Renal cortex interstitium (tissue), 11 donors: ENCODE data around the gene SCUBE2. TPM values are rescaled to one million over a fixed set of nuclear protein-coding genes. Genes with fewer than 3 reads are reported as not detected.
"Not testable (repeated sequence)": the region's sequence is repeated elsewhere in the genome, so short reads cannot be mapped to it uniquely, and the experiment has no call there.

Experiments
- DNase-seq, 11 donors: peaks; one replicate each; pipeline ENCODE4 v3.0.0-alpha.2; 2013; ENCODE audit warnings: low read depth in 9 of 11, low spot score in 4 of 11; ENCODE audit errors: extremely low read depth in 1 of 11
- polyA plus RNA-seq, 3 donors: library from polyadenylated mRNA; unstranded; fragments of 120-200 nt; gene quantifications; one replicate each; pipeline ENCODE4 v1.2.1, GENCODE V29; 2013; ENCODE audit not compliant: insufficient read length in 3 of 3

SCUBE2 gene
- polyA plus RNA-seq, 3 donors: 5.3 to 6.6 (median 6.3) TPM

DNA sequence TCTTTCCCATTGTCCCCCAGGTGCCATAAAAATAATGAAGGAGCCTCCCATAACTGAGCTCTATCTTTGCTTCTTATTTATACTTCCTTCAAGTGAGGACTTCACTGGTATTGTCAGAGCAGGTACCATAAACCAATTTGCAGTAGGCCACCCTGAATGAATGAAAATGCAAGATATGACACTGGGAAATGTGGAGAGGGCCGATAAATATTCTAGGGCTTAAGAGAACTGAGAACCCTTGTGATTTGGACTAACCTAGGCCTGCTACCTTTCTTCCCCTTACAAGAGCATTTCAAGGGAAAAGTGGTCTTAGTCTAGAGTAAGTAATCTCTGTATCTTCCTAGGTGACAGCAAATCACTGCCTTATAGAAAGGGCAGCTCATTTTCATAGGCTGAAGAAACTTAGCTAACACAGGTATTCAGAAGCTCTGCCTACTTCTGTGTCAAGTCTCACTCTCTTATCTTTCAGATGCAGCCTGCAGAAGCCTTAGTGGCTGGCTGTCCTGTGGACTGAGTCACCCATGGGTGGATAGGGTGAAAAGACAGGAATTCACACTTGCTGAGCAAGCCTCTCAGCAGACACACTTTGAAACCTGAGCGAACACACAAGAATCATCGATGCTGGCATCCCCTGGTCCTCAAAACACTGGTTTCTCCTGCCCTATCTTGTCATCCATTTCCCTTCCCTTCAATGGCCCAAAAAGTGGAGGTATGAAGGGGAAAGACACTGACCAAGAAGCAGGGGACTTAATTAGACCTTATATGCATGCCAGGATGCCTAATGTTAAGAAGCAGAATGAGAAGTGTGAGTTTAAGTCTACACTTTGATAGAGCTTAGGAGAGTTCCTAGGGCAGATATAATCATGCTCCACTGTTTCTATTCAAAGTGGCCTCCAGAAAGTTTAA, 102.8 kb downstream of the SCUBE2 start:
- DNase-seq: no peak

DNA sequence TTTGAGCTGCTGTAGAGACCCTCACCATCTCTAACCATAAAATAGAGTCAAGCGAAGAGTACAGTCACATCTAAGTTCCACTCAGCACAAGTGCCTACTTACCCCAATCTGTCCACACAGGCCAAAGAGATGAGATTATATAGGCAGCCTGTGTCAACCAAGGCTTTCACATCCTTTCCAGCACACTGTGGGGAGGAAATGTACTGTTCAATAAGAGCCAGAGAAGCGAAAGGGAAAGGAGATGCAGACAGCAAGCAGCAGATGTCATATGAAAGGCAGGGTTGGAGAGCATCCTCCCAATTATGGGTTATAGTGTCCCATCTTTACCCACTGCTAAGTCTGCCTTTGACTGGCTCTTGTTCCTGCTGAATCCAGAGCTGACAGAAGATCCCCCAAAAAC, 104.0 kb downstream of the SCUBE2 start:
- no peak for DNase-seq

DNA sequence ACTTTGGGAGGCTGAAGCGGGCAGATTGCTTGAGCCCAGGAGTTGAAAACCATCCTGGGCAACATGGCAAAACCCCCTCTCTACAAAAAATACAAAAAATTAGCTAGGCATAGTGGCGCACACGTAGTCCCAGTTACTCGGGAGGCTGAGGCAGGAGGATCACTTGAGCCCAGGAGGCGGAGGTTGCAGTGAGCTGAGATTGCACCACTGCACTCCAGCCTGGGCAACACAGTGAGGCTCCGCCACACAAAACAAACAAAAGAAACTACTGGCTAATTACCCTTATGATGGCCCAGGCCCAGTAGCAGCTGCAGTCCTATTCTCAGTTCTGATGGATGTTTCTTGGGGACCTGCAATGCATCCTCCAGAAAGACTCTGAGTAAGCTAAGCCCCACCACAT, 104.6 kb downstream of the SCUBE2 start:
- not testable (repeated sequence) for DNase-seq

DNA sequence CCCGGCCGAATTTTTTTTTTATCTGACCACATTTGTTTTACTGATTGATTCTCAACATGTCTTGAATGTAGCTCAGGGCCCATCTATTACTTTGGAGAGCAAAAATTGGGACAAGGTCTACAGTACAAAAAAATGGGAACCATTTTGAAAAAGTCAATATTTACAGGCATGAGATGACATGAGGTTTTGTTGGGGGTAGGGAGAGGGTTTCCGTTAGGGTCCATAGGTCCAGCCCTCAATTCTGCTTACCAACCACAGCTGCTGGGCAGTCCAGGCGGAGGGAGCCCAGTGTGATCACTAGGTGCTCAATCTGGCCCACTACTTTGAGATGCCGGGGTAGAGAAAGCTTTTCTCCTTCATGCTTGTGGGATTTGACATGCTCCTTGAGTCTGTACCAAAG, 105.9 kb downstream of the SCUBE2 start:
- no peak for DNase-seq

DNA sequence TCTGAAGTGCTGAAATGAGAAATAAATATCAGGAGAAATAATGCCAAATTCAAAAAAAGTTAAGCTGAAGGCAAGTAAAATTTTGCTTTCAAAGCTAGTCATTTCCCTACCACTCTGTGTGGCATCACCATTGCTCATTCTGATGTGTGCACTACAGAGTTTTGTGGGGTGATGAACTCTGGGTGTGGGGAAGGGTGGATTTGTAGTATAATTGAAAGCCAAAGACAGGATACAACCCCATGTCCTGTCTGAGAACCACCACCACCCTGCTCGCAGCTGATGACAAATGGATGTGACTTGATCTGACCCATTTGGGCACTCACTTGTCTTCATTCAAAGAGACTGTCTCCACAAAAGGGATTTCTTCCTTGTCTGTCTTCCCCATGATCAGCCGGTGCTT, 107.8 kb downstream of the SCUBE2 start:
- DNase-seq: no peak

DNA sequence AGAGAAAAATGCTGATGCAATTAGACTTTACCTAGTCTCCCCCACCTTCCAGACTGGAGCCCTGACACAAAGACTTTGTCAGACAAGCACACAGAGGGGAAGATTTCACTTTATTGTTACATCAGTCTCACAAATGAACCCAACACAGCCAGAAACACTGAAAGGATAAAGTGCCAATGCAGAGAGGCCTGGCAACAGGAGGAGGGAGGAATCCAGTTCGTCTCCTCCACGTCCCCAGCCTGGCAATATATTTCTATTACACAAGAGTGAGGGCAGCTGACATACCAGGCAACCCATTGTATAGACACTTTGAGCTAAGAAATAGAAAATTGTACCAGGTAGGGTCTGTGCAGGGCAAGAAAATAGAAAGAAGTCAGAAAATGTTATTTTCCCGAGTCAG, 110.9 kb downstream of the SCUBE2 start:
- no peak for DNase-seq

DNA sequence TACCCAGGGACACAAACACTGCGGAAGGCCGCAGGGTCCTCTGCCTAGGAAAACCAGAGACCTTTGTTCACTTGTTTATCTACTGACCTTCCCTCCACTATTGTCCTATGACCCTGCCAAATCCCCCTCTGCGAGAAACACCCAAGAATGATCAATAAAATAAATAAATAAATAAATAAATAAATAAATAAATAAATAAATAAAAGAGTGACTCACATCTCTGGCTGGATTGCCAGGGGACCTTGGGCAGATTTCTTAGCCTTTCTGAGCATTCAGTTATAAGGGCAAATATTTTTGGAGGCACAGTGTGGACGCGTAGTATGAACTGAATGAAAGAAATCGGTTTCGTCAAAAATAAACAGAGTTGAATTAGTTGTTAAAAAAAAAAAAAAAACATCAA, 112.0 kb downstream of the SCUBE2 start:
- DNase-seq: not testable (repeated sequence)

DNA sequence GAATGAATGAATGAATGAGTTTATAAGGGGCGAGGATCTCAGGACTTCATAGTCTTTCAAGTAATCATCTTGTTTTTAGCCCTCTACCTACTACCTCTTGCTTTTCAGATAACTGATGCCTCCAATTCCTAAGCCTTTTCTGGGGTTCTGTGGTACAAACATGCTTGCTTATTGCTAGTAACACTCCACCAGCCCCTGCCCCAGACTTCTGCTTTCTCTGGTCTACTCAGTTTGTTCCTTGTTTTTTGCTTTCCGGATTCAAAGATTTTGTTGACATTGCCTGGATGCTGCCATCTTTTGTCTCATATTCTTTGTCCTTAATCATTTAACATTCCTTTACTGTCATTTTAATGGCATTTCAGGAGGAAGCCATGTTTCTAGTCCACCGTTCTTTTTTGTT, 118.3 kb downstream of the SCUBE2 start:
- DNase-seq: no peak

DNA sequence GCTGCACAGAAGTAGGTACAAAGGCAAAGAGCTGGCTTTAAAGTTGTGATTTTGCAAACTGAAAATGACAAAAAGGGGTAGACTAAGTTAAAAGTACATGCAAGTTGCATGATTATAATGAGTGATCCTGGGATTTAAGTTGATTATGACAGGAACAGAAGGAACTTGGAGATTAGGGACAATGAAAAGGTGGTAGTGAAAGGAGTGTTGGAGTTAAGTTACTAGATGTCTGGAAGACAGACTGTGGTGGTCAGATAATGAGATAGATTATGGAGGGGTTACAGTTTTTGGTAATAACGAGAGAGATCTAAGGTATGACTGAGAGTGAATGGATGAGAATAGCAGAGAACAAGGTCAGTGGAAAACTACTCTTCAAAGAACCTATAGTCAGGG, 119.5 kb downstream of the SCUBE2 start:
- DNase-seq: no peak

DNA sequence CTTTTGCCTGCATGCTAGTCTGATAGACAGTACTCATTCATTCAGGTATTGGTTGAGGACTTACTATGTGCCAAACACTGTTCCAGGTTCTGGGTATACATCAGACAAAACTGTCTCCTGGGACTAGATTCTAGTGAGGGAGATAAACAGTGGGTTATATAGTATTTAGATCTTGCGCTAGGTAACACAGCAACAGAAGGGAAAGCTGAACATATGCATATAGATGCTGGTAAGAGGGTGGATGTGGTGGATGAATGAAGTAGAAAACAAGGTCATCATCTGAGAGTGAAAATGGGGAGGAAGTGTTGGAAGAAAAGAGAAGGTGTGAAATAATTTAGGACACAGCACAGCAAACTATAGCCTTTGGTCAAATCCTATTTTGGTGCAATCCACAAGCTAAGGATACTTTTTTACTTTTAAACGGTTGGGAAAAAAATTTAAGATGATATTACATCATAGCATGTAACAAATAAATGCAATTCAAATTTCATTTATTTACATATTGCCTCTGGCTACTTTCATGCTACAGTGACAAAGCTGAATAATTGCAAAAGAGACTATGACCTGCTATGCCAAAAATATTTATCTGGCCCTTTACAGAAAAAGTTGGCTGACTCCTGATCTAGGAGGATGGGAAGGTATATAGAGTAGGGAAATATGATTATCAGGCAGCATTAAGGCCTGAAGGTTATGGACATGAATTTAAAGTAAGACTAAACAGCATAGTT, 120.0 kb downstream of the SCUBE2 start:
- DNase-seq: no peak

Other genes starting within 250 kb of the SCUBE2 start
- 10 to 100 TPM; 16.9 to 22.3 (median 19.6) TPM for gene AKIP1, start 180.4 kb downstream of the SCUBE2 start, polyA plus RNA-seq
- under 1 TPM; 0.47 to 0.56 (median 0.56) TPM for gene C11orf16, start 158.7 kb downstream of the SCUBE2 start, polyA plus RNA-seq
- gene ASCL3, start 148.6 kb downstream of the SCUBE2 start, polyA plus RNA-seq: under 1 TPM in 1 of 3 donors, not detected in 2; 0.48 TPM
- 10 to 100 TPM; 54.4 to 61.4 (median 56.6) TPM for gene TMEM9B, start 127.2 kb downstream of the SCUBE2 start, polyA plus RNA-seq
- 1 to 10 TPM; 1.1 to 2.4 (median 1.8) TPM for gene NRIP3, start 87.6 kb downstream of the SCUBE2 start, polyA plus RNA-seq
- 10 to 100 TPM; 83.9 to 99.4 (median 91.4) TPM for gene DENND5A, start 173.8 kb upstream of the SCUBE2 start, polyA plus RNA-seq
- gene TMEM41B, start 223.0 kb upstream of the SCUBE2 start, polyA plus RNA-seq: 10 to 100 TPM; 33.3 to 45.7 (median 41.0) TPM